B cell (primary cell): ENCODE data around the gene ARHGAP26. TPM values are rescaled to one million over a fixed set of nuclear protein-coding genes. Genes with fewer than 3 reads are reported as not detected.

ENCODE experiments used
- ATAC-seq: fragments of 200-7000 bp; cut with Tn5 transposase; one replicate; pipeline ENCODE4 v1.10.0; 2021; ENCODE audit warnings: low read depth, mild to moderate bottlenecking, moderate number of reproducible peaks, moderate library complexity
- CTCF ChIA-PET: fragments of 350-600 bp; sonication (Branson Sonifier 250); formaldehyde crosslinking; loops from one replicate; lab custom pipeline; 2021; ENCODE audit warnings: antibody characterized with exemption, inconsistent platforms; lab: Charles Lee
- POLR2A ChIA-PET: fragments of 350-600 bp; sonication (Branson Sonifier 250); formaldehyde crosslinking; loops from one replicate; lab custom pipeline; 2021; ENCODE audit warnings: antibody characterized with exemption; lab: Charles Lee
- DNase-seq: peaks from one replicate; pipeline ENCODE4 v3.0.0; 2013
- H2AFZ ChIP-seq: 2 replicates; pipeline ENCODE4 v1.6.1; 2012; ENCODE audit warnings: mild to moderate bottlenecking, low read depth, low read length; ENCODE audit not compliant: insufficient read depth, poor library complexity, severe bottlenecking
- H3K27ac ChIP-seq, 2 donors: 1 replicate in 1 of 2; 2 replicates in 1 of 2; pipeline ENCODE4 v1.5.1; 2012 to 2013; ENCODE audit warnings: low read length in 2 of 2, mild to moderate bottlenecking in 2 of 2, moderate library complexity in 1 of 2
- H3K27me3 ChIP-seq, 4 experiments: fragments of 200-600 bp in 1 of 4; sonication (generic) in 1 of 4; replicated peaks in 1 of 4; 1 replicate in 2 of 4; 2 replicates in 2 of 4; pipeline versions ENCODE4 v1.6.1 to v1.7.0; 2013 to 2016; ENCODE audit warnings: low read length in 3 of 4, mild to moderate bottlenecking in 2 of 4, mixed read lengths in 1 of 4, moderate library complexity in 1 of 4; ENCODE audit not compliant: insufficient read depth in 4 of 4, control insufficient read depth in 3 of 4; ENCODE audit errors: control extremely low read depth in 1 of 4
- H3K36me3 ChIP-seq, 2 experiments: replicated peaks in 1 of 2; 1 replicate in 1 of 2; 2 replicates in 1 of 2; pipeline versions ENCODE4 v1.6.1 to v1.7.1; 2013; ENCODE audit warnings: low read length in 1 of 2; ENCODE audit not compliant: insufficient read depth in 2 of 2, control insufficient read depth in 1 of 2; ENCODE audit errors: control extremely low read depth in 1 of 2, extremely low read depth in 1 of 2
- H3K4me1 ChIP-seq, 2 donors: fragments of 200-600 bp in 1 of 2; sonication (generic) in 1 of 2; 1 replicate in 1 of 2; 2 replicates in 1 of 2; pipeline versions ENCODE4 v1.5.1 to v1.6.1; 2013 to 2017; ENCODE audit warnings: low read length in 2 of 2; ENCODE audit not compliant: control insufficient read depth in 2 of 2, insufficient read depth in 2 of 2
- H3K4me2 ChIP-seq: replicated peaks from 2 replicates; pipeline ENCODE3; 2012; ENCODE audit warnings: mild to moderate bottlenecking, low read depth, low read length; ENCODE audit not compliant: poor library complexity, severe bottlenecking
- H3K4me3 ChIP-seq, 5 experiments: fragments of 200-600 bp in 1 of 5; sonication (generic) in 1 of 5; 1 replicate in 3 of 5; 2 replicates in 2 of 5; pipeline versions ENCODE4 v1.5.1 to v1.7.0; 2011 to 2016; ENCODE audit warnings: low read length in 4 of 5, mild to moderate bottlenecking in 4 of 5, low read depth in 2 of 5, control low read depth in 1 of 5, moderate library complexity in 1 of 5; ENCODE audit not compliant: insufficient read depth in 1 of 5; ENCODE audit errors: control extremely low read depth in 1 of 5, extremely low read depth in 1 of 5
- H3K79me2 ChIP-seq: fragments of 200-600 bp; sonication (generic); one replicate; pipeline ENCODE4 v1.6.0; 2016; ENCODE audit warnings: low read length; ENCODE audit not compliant: control insufficient read depth, insufficient read depth
- H3K9ac ChIP-seq: fragments of 200-600 bp; sonication (generic); 2 replicates; pipeline ENCODE4 v1.6.1; 2017; ENCODE audit warnings: mild to moderate bottlenecking, low read length, moderate library complexity
- H3K9me3 ChIP-seq, 3 donors: one replicate each; pipeline versions ENCODE4 v1.6.1 to v1.7.1; 2013; ENCODE audit warnings: low read length in 2 of 3; ENCODE audit not compliant: control insufficient read depth in 2 of 3, insufficient read depth in 1 of 3; ENCODE audit errors: control extremely low read depth in 1 of 3
- H4K20me1 ChIP-seq: 2 replicates; pipeline ENCODE4 v1.6.0; 2012; ENCODE audit warnings: mild to moderate bottlenecking, low read length; ENCODE audit not compliant: insufficient read depth, control insufficient read depth, poor library complexity, severe bottlenecking
- H3K27ac Mint-ChIP-seq: one replicate; pipeline ENCODE4 v1.8.0; 2021; ENCODE audit warnings: mixed read lengths
- H3K27me3 Mint-ChIP-seq: one replicate; pipeline ENCODE4 v1.8.0; 2021; ENCODE audit warnings: mixed read lengths
- H3K4me1 Mint-ChIP-seq: one replicate; pipeline ENCODE4 v1.8.0; 2021; ENCODE audit warnings: mixed read lengths
- H3K4me3 Mint-ChIP-seq: one replicate; pipeline ENCODE4 v1.8.0; 2021; ENCODE audit warnings: mixed read lengths
- H3K9me3 Mint-ChIP-seq: one replicate; pipeline ENCODE4 v1.8.0; 2022; ENCODE audit warnings: mixed read lengths; ENCODE audit not compliant: insufficient read depth
- CTCF ChIP-seq: fragments of 200-600 bp; IDR thresholded peaks from one replicate; pipeline ENCODE4 v1.8.0; 2022; ENCODE audit warnings: antibody characterized with exemption, mild to moderate bottlenecking
- EZH2 ChIP-seq: IDR thresholded peaks from 2 replicates; pipeline ENCODE4 v1.6.1; 2012; ENCODE audit warnings: borderline replicate concordance, low read depth, mild to moderate bottlenecking, moderate library complexity, low read length; ENCODE audit not compliant: insufficient read depth, poor library complexity, severe bottlenecking
- WGBS: methylation state at CpG from one replicate; pipeline ENCODE4 v1.1.5; 2013; ENCODE audit warnings: missing lambda C conversion rate; ENCODE audit not compliant: insufficient coverage; 5-methylcytosine and 5-hydroxymethylcytosine counted together
- intact Hi-C: fragments of 100-400 bp; cut with micrococcal nuclease; formaldehyde crosslinking; loops from one replicate; pipeline ENCODE4 v1.10.0; 2022
- polyA plus RNA-seq: library from polyadenylated mRNA; depleted of rRNA; stranded (reverse); fragments of >200 nt; gene quantifications from 2 replicates; pipeline ENCODE4 v1.2.3, GENCODE V29; 2012
- total RNA-seq, 2 donors: library from RNA; stranded (reverse); fragments of 120-200 nt in 1 of 2; gene quantifications; 1 replicate in 1 of 2; 2 replicates in 1 of 2; pipeline versions ENCODE4 v1.2.3 to v1.2.4, GENCODE V29; 2013 to 2022

ARHGAP26 gene
- total and polyA plus RNA-seq, 2 donors (not counting 1 experiment from before 2014, with no cell fraction given) = 1.8 to 22.5 TPM

DNA sequence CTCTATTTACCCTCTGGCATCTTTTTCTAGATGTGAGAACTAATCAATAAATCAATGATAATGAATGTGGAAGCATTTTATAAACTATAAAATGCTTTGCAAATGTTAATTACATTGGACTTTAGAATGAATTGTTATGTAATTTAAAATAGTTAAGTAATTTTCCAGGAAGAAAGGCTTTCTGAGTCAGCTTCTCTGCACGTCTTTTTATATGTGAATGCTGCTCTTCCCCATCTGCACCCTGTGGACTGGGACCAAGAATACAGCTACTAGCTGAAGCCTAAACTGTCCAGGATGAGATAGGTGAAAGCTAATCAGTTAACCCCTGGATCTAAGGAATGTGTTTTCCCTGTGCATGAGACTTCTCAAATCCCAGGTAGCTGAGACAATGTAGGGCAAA, 340.4 kb downstream of the ARHGAP26 start:
- Histone ChIP-seq H2AFZ (no peak overlapping the region), H3K4me3 (no peak overlapping the region), H3K4me1 (peaks cover 10 to 11% of the 10 kb centered on the region in 2 donors), H3K27me3 (no peaks in the 10 kb centered on the region), H3K4me2 (no peak overlapping the region), H3K9ac (no peak overlapping the region), H3K9me3 (no peaks in the 10 kb centered on the region), H4K20me1 (no peaks in the 10 kb centered on the region), H3K36me3 (no peaks in the 10 kb centered on the region), H3K27ac (no peak overlapping the region), H3K79me2 (no peaks in the 10 kb centered on the region)
- 100% methylated on average over 1 of the region's 1 CpG for WGBS
- Mint-ChIP-seq H3K4me3 (no peak overlapping the region), H3K27ac (no peak overlapping the region), H3K27me3 (no peaks in the 10 kb centered on the region), H3K9me3 (no peaks in the 10 kb centered on the region), H3K4me1 (peaks cover 17% of the 10 kb centered on the region)
- DNase-seq (no peak), ATAC-seq (no peak)
- CTCF ChIA-PET = interaction anchor here (1.0 kb wide), 1 partner anchor 17 kb away, joined by 3 read pairs; no protein-coding TSS in a partner anchor
- intact Hi-C loops = no loop called here
- TF ChIP-seq CTCF (no peak), EZH2 (no peak)
- POLR2A ChIA-PET = no interaction called here

DNA sequence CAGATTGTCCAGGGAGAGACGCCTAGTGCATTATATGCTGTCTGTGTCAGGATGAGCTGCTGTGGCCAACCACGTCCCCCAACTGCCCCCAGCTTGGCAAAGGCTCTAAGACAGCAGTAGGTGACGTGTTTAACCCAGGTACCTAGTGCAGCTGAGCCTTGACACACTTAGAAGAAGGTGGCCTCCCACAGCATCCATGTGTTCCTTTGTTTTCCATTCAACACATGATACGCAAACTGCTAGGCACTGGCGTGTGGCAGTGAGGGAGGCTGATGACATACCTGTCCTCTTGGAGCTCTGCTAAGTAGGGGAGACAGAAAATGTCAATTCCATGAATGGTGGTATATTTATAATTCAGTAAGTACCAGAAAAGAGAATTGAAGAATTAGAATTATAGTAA, 341.6 kb downstream of the ARHGAP26 start:
- ATAC-seq (no peak), DNase-seq (no peak)
- no peak overlapping the region for H3K27ac ChIP-seq
- no peak overlapping the region for H3K27ac Mint-ChIP-seq
- no peaks in the 10 kb centered on the region for H4K20me1 ChIP-seq
- H3K27me3 Mint-ChIP-seq = no peaks in the 10 kb centered on the region
- ChIA-PET POLR2A (no interaction called here), CTCF (no interaction called here)
- WGBS = 98% methylated on average over 4 of the region's 5 CpGs
- no peaks in the 10 kb centered on the region for H3K9me3 ChIP-seq
- H2AFZ ChIP-seq = no peak overlapping the region
- no peaks in the 10 kb centered on the region for H3K27me3 ChIP-seq
- H3K4me3 ChIP-seq = no peak overlapping the region
- H3K9me3 Mint-ChIP-seq = no peaks in the 10 kb centered on the region
- TF ChIP-seq CTCF (no peak), EZH2 (no peak)
- no peaks in the 10 kb centered on the region for H3K79me2 ChIP-seq
- H3K36me3 ChIP-seq = no peaks in the 10 kb centered on the region
- peaks cover 17% of the 10 kb centered on the region for H3K4me1 Mint-ChIP-seq
- H3K9ac ChIP-seq = no peak overlapping the region
- peaks cover 10 to 11% of the 10 kb centered on the region in 2 donors for H3K4me1 ChIP-seq
- intact Hi-C loops = no loop called here
- no peak overlapping the region for H3K4me2 ChIP-seq
- no peak overlapping the region for H3K4me3 Mint-ChIP-seq
